Keratinocyte (primary cell): Measurements from ENCODE around the gene SLC35E4. TPM values are rescaled to one million over a fixed set of nuclear protein-coding genes. Genes with fewer than 3 reads are reported as not detected.

Source experiments
- DNase-seq: peaks from one replicate; pipeline ENCODE4 v3.0.0-alpha.2; 2011; ENCODE audit warnings: low read depth, missing footprints, low spot score
- FAIRE-seq: peaks from 2 replicates; lab custom pipeline; 2011; peaks lifted over from hg19 to GRCh38; lab: Jason Lieb, UNC
- H2AFZ ChIP-seq: 2 replicates; pipeline ENCODE4 v1.6.0; 2012; ENCODE audit warnings: low read length, control low read depth, inconsistent platforms; ENCODE audit not compliant: control insufficient read depth
- H3K27ac ChIP-seq: 2 replicates; pipeline ENCODE4 v1.5.1; 2011; ENCODE audit warnings: low read length; ENCODE audit not compliant: control insufficient read depth, insufficient read depth
- H3K27me3 ChIP-seq: 3 replicates; pipeline ENCODE4 v1.6.0; 2011; ENCODE audit warnings: low read length; ENCODE audit not compliant: control insufficient read depth, insufficient read depth; ENCODE audit errors: extremely low read depth
- H3K36me3 ChIP-seq, 2 experiments: 2 replicates in 1 of 2; 3 replicates in 1 of 2; pipeline ENCODE4 v1.5.1; 2011; ENCODE audit warnings: low read length in 2 of 2, mild to moderate bottlenecking in 1 of 2; ENCODE audit not compliant: control insufficient read depth in 2 of 2, insufficient read depth in 2 of 2; ENCODE audit errors: extremely low read depth in 1 of 2
- H3K4me1 ChIP-seq: 3 replicates; pipeline ENCODE4 v1.5.1; 2011; ENCODE audit warnings: low read length; ENCODE audit not compliant: control insufficient read depth, insufficient read depth; ENCODE audit errors: extremely low read depth
- H3K4me2 ChIP-seq: 3 replicates; pipeline ENCODE4 v1.6.0; 2011; ENCODE audit warnings: low read depth, low read length; ENCODE audit not compliant: control insufficient read depth, insufficient read depth; ENCODE audit errors: extremely low read depth
- H3K4me3 ChIP-seq, 3 experiments: fragments of 200-600 bp in 1 of 3; sonication (generic) in 1 of 3; 2 replicates in 2 of 3; 3 replicates in 1 of 3; pipeline ENCODE4 v1.5.1; 2011 to 2016; ENCODE audit warnings: low read length in 3 of 3, mild to moderate bottlenecking in 3 of 3, control low read depth in 2 of 3, inconsistent platforms in 1 of 3, low read depth in 1 of 3, mixed read lengths in 1 of 3, mixed run types in 1 of 3, moderate library complexity in 1 of 3; ENCODE audit not compliant: control insufficient read depth in 2 of 3, insufficient read depth in 2 of 3; ENCODE audit errors: extremely low read depth in 1 of 3
- H3K79me2 ChIP-seq: 2 replicates; pipeline ENCODE4 v1.6.0; 2012; ENCODE audit warnings: low read length; ENCODE audit not compliant: control insufficient read depth, insufficient read depth
- H3K9ac ChIP-seq: 3 replicates; pipeline ENCODE4 v1.6.0; 2011; ENCODE audit warnings: low read length; ENCODE audit not compliant: control insufficient read depth, insufficient read depth; ENCODE audit errors: extremely low read depth
- H3K9me1 ChIP-seq: 3 replicates; pipeline ENCODE4 v1.6.0; 2011; ENCODE audit warnings: low read length; ENCODE audit not compliant: control insufficient read depth, insufficient read depth; ENCODE audit errors: extremely low read depth
- H3K9me3 ChIP-seq: 2 replicates; pipeline ENCODE4 v1.5.1; 2012; ENCODE audit warnings: low read depth, low read length; ENCODE audit not compliant: control insufficient read depth
- H4K20me1 ChIP-seq: 3 replicates; pipeline ENCODE4 v1.6.0; 2011; ENCODE audit warnings: low read length; ENCODE audit not compliant: control insufficient read depth, insufficient read depth; ENCODE audit errors: extremely low read depth
- CTCF ChIP-seq, 3 experiments: IDR thresholded peaks in 1 of 3; conservative IDR thresholded peaks in 1 of 3; optimal IDR thresholded peaks in 1 of 3; 2 replicates in 2 of 3; 3 replicates in 1 of 3; pipeline versions ENCODE3 to v1.5.1; 2011; ENCODE audit warnings: low read length in 3 of 3, mild to moderate bottlenecking in 3 of 3, moderate library complexity in 2 of 3, control low read depth in 1 of 3, inconsistent platforms in 1 of 3; ENCODE audit not compliant: insufficient read depth in 2 of 3; ENCODE audit errors: extremely low read depth in 1 of 3
- EZH2 ChIP-seq: IDR thresholded peaks from one replicate; pipeline ENCODE4 v1.6.1; 2012; ENCODE audit warnings: inconsistent platforms, mild to moderate bottlenecking, low read length, moderate library complexity
- dilution Hi-C: fragments of 300-500 bp; cut with MboI; formaldehyde crosslinking; loops from one replicate; pipeline ENCODE4 v1.7.0; 2020; ENCODE audit warnings: low sequenced_read_pairs; ENCODE audit not compliant: extremely low pct_ligation_motif_present
- polyA plus RNA-seq, 5 experiments: library from polyadenylated mRNA; depleted of rRNA in 3 of 5; stranded (reverse) in 3 of 5; stranded (forward) in 1 of 5; unstranded in 1 of 5; fragments of >200 nt; gene quantifications; 1 replicate in 1 of 5; 2 replicates in 3 of 5; 3 replicates in 1 of 5; pipeline versions ENCODE4 v1.2.1 to v1.2.3, GENCODE V29; 2011 to 2012; ENCODE audit warnings: missing spikeins in 2 of 5, low read depth in 1 of 5, low replicate concordance in 1 of 5

Gene SLC35E4
- polyA plus RNA-seq, 1 donor (not counting 4 experiments of a cell fraction or from before 2014, with no cell fraction given), result 2.3 TPM

GRCh38 chr22:30606455-30607299, 28.9 kb upstream of the SLC35E4 start, which contains the start of gene TCN2:
TCN2 (plus strand) TSS chr22:30607174; CDS start chr22:30607332, 158 bp downstream.
- dilution Hi-C loops, result no loop called here
- FAIRE-seq, result peak; percentile 67
- H3K9ac ChIP-seq, result peak within 1 kb of the TSS; percentile 52
- no peak for DNase-seq
- peak within 1 kb of the TSS; percentile 97 for H2AFZ ChIP-seq
- peak within 1 kb of the TSS; percentile 26 to 76 (median 49) for H3K4me3 ChIP-seq
- no peaks in the 10 kb centered on the region for H3K79me2 ChIP-seq
- H3K9me1 ChIP-seq, result no peaks in the 10 kb centered on the region
- H3K4me1 ChIP-seq, result peaks cover 28% of the 10 kb centered on the region
- no peaks in the 10 kb centered on the region for H3K27me3 ChIP-seq
- no peaks in the 10 kb centered on the region for H3K36me3 ChIP-seq
- H4K20me1 ChIP-seq, result no peaks in the 10 kb centered on the region
- no peaks in the 10 kb centered on the region for H3K9me3 ChIP-seq
- H3K4me2 ChIP-seq, result peak within 1 kb of the TSS; percentile 94
- TF ChIP-seq EZH2, result no peak
- peak in 1 of 3 experiments; percentile 21 for TF ChIP-seq CTCF (optimal IDR thresholded peaks at IDR 0.05 in 1 of 3, IDR thresholded peaks at IDR 0.05 in 1 of 3, conservative IDR thresholded peaks at IDR 0.05 in 1 of 3; ENCODE audit: extremely low read depth in 1 of 3, insufficient read depth in 2 of 3, low read length in 3 of 3)
- peak within 1 kb of the TSS; percentile 41 for H3K27ac ChIP-seq

- H3K27me3 ChIP-seq, result no peaks in the 10 kb centered on the region
Observed at GRCh38 chr22:30607300-30607930, 28.2 kb upstream of the SLC35E4 start.

More at GRCh38 chr22:30607300-30607930, 28.2 kb upstream of the SLC35E4 start:
- DNase-seq, result no peak
- no peak overlapping the region for H3K4me3 ChIP-seq
- H3K4me1 ChIP-seq, result peaks cover 28% of the 10 kb centered on the region
- no peaks in the 10 kb centered on the region for H3K36me3 ChIP-seq
- H3K27ac ChIP-seq, result no peak overlapping the region
- H4K20me1 ChIP-seq, result no peaks in the 10 kb centered on the region
- no peaks in the 10 kb centered on the region for H3K9me1 ChIP-seq
- no peaks in the 10 kb centered on the region for H3K79me2 ChIP-seq
- no peak overlapping the region for H3K9ac ChIP-seq
- dilution Hi-C loops, result no loop called here
- TF ChIP-seq CTCF (optimal IDR thresholded peaks at IDR 0.05 in 1 of 3, IDR thresholded peaks at IDR 0.05 in 1 of 3, conservative IDR thresholded peaks at IDR 0.05 in 1 of 3; ENCODE audit: extremely low read depth in 1 of 3, insufficient read depth in 2 of 3, low read length in 3 of 3) (no peak), EZH2 (no peak)
- FAIRE-seq, result no peak
- H2AFZ ChIP-seq, result peak overlapping the region; percentile 97
- H3K4me2 ChIP-seq, result peak overlapping the region; percentile 94
- no peaks in the 10 kb centered on the region for H3K9me3 ChIP-seq
